ENCODE measurements around the gene TTC33. TPM values are rescaled to one million over a fixed set of nuclear protein-coding genes. Genes with fewer than 3 reads are reported as not detected.
A peak's percentile ranks its signal among the peaks of the same experiment; 100 is the strongest.
"Not testable (repeated sequence)": the region's sequence is repeated elsewhere in the genome, so short reads cannot be mapped to it uniquely, and the experiment has no call there.

Gene TTC33
- total RNA-seq, 4 donors from 2014 or later: 20.2 to 49.0 (median 32.6) TPM

DNA sequence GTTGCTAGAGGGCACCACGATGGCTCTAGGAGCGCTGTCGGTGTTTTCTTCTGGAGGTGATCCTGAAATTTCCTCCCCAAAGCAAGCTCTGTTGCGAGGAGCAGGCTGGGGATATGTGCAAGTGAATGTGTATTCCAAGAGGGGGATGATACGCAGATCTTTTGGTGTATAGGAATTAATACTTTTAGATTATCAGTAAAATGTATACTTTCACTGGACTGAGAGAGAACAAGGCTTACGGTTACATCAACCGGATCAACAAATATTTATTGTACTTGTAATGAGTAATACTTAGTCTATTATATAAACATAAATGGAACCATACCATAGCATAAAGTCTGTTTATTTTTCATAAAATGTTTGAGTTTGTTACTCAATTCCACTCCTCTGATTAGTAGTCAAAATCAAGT is 43.0 kb upstream of the TTC33 start:
- peaks cover 19 to 21% of the 10 kb centered on the region in 2 donors for H3K4me1 ChIP-seq
- intact Hi-C loops (cut with DNase I; ENCODE audit: low total_unique reads): loop anchor here (1.0 kb wide), 2 partner anchors 36 to 44 kb away; partner anchors contain the start of genes RPL37 and TTC33
- in situ Hi-C loops (cut with MboI; ENCODE audit: low sequenced_read_pairs in 4 of 4): no loop called here
- H3K36me3 ChIP-seq: no peaks in the 10 kb centered on the region
- no peak for ATAC-seq
- peak overlapping the region; percentile 89 to 99 (median 98) for H3K27ac ChIP-seq
- no peaks in the 10 kb centered on the region for H3K27me3 ChIP-seq
- peak overlapping the region; percentile 91 to 100 (median 99) for H3K4me3 ChIP-seq
- H3K9me3 ChIP-seq: no peaks in the 10 kb centered on the region
- TF ChIP-seq, protein P1, sequence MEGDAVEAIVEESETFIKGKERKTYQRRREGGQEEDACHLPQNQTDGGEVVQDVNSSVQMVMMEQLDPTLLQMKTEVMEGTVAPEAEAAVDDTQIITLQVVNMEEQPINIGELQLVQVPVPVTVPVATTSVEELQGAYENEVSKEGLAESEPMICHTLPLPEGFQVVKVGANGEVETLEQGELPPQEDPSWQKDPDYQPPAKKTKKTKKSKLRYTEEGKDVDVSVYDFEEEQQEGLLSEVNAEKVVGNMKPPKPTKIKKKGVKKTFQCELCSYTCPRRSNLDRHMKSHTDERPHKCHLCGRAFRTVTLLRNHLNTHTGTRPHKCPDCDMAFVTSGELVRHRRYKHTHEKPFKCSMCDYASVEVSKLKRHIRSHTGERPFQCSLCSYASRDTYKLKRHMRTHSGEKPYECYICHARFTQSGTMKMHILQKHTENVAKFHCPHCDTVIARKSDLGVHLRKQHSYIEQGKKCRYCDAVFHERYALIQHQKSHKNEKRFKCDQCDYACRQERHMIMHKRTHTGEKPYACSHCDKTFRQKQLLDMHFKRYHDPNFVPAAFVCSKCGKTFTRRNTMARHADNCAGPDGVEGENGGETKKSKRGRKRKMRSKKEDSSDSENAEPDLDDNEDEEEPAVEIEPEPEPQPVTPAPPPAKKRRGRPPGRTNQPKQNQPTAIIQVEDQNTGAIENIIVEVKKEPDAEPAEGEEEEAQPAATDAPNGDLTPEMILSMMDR (IDR thresholded peaks at IDR 0.05 in 4 of 5, conservative IDR thresholded peaks at IDR 0.05 in 1 of 5): no peak
- TF ChIP-seq POLR2A (IDR thresholded peaks at IDR 0.05): no peak
- DNase-seq: no peak

DNA sequence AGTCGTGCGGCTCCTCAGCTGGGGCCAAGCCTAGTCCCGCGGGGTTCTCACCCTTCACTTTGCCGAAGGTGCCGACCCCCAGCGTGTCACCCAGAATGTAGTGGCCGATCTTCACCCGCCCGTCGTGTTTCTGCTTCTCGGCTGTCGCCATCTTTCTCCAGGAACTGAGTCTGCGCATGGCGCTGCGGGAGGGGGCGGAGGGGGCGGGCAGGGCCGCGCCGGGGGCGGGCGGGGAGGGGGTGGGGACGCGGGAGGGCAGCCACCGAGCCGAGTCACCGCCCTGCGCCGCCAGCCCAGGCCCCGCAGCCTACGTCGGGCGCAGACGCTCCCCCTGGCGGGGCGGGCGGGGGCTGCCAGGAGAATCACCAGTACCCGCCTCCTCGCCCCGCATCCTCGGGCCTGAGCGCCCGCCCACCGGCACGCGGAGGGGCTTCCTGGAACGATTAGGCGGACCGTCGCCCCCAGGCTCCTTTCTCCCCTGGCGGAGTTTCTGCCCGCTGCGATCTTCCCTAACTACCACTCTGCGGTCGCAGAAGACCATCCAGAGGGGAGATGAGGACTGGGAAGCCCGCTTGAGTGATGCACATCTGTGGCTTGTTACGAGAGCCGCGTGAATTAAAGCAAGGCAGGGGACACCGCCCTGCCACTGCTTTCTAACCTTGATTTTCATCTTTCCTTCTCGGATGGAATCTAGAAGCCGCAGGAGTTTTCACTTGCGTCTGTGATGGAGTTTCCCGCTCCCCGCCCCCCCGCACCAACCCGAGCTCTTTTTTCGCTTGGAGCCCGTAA is 42.4 kb upstream of the TTC33 start, which contains the start of gene PRKAA1:
Gene PRKAA1 (minus strand): TSS at position 363 of the 789 bp plus-strand sequence. CDS start 185 bp downstream, at position 178.
- DNase-seq (peak; percentile 74 to 86), ATAC-seq (peak; percentile 85 to 86)
- TF ChIP-seq, protein P1 (IDR thresholded peaks at IDR 0.05 in 4 of 5, conservative IDR thresholded peaks at IDR 0.05 in 1 of 5): peak; percentile 27 to 86 (median 68)
- peak; percentile 41 to 57 for TF ChIP-seq POLR2A (IDR thresholded peaks at IDR 0.05)
- Histone ChIP-seq H3K4me3 (peak within 1 kb of the TSS; percentile 91 to 100 (median 99)), H3K4me1 (peaks cover 19 to 21% of the 10 kb centered on the region in 2 donors), H3K9me3 (no peaks in the 10 kb centered on the region), H3K27me3 (no peaks in the 10 kb centered on the region), H3K27ac (peak within 1 kb of the TSS; percentile 89 to 99 (median 98)), H3K36me3 (no peaks in the 10 kb centered on the region)
- intact Hi-C loops (cut with DNase I; ENCODE audit: low total_unique reads): loop anchor here (1.0 kb wide), 2 partner anchors 37 to 43 kb away; partner anchors contain the start of genes RPL37 and TTC33
- in situ Hi-C loops (cut with MboI; ENCODE audit: low sequenced_read_pairs in 4 of 4): no loop called here

DNA sequence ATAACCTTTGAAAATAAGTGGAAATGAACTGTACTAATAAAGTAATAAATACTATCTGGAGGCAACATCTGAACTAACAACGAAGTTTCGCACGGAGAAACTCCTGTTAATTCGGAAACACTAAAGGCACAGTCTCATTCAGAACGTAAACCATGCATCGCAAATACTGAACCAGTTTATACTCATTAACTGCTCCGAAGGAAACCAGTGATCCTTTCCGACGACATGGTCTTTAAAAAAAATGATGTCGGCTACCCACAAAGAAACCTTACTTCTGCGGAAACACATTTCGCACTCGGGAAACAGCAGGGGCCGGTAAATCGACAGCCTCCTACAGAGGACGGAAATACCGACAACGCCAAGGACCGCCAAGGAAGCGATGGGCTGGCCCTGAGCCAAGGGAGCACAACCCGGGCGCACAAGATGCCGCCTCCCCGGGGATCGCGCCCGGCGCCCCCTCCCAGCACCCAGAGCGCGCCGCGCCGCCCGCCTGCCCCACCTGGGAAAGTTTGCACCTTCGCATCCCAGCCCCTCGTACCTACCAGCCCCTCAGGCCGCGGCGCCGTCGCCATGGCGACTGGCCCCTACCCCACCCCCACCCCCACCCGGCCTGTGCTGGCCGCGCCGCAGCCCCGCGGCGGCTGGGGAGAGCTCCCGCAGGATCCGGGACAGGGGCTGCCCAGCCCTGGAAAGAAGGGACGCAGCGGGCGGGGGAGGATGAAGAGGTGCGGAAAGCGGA is 41.7 kb upstream of the TTC33 start:
- in situ Hi-C loops (cut with MboI; ENCODE audit: low sequenced_read_pairs in 4 of 4): no loop called here
- no peak for TF ChIP-seq POLR2A (IDR thresholded peaks at IDR 0.05)
- intact Hi-C loops (cut with DNase I; ENCODE audit: low total_unique reads): loop anchor here (1.0 kb wide), 2 partner anchors 38 to 42 kb away; partner anchors contain the start of genes RPL37 and TTC33
- peaks cover 19 to 24% of the 10 kb centered on the region in 2 donors for H3K4me1 ChIP-seq
- peak; percentile 57 to 59 for ATAC-seq
- DNase-seq: peak; percentile 25 to 47
- no peaks in the 10 kb centered on the region for H3K27me3 ChIP-seq
- peak overlapping the region; percentile 89 to 99 (median 98) for H3K27ac ChIP-seq
- H3K36me3 ChIP-seq: no peaks in the 10 kb centered on the region
- H3K4me3 ChIP-seq: peak overlapping the region; percentile 91 to 100 (median 99)
- H3K9me3 ChIP-seq: no peaks in the 10 kb centered on the region

DNA sequence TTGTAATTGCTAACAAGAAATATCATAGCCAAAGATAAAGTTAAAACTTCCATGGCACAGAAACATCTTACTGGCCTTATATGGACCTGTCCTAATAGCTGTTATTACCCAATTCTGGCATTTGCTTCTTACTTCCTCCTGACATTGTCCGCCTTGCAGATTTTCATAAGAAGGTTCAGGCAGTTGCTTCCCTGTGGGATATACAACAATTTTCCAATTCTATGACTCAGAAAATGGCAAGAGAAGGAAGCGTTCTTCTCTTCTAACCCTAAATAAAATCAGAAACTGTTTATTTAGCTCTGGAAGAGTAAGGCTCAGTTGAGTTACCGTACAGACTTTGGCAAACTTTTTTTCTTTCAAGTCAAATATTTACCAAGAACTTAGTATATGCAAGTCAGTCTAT is 40.7 kb upstream of the TTC33 start:
- in situ Hi-C loops (cut with MboI; ENCODE audit: low sequenced_read_pairs in 4 of 4): no loop called here
- H3K4me3 ChIP-seq: peak overlapping the region; percentile 91 to 100 (median 99)
- ATAC-seq (peak; percentile 40 to 64), DNase-seq (no peak)
- H3K36me3 ChIP-seq: no peaks in the 10 kb centered on the region
- H3K9me3 ChIP-seq: no peaks in the 10 kb centered on the region
- peak overlapping the region; percentile 89 to 99 (median 98) for H3K27ac ChIP-seq
- no peaks in the 10 kb centered on the region for H3K27me3 ChIP-seq
- intact Hi-C loops (cut with DNase I; ENCODE audit: low total_unique reads): no loop called here
- peaks cover 28 to 32% of the 10 kb centered on the region in 2 donors for H3K4me1 ChIP-seq
- TF ChIP-seq, protein P1 (IDR thresholded peaks at IDR 0.05 in 4 of 5, conservative IDR thresholded peaks at IDR 0.05 in 1 of 5): no peak
- no peak for TF ChIP-seq POLR2A (IDR thresholded peaks at IDR 0.05)

DNA sequence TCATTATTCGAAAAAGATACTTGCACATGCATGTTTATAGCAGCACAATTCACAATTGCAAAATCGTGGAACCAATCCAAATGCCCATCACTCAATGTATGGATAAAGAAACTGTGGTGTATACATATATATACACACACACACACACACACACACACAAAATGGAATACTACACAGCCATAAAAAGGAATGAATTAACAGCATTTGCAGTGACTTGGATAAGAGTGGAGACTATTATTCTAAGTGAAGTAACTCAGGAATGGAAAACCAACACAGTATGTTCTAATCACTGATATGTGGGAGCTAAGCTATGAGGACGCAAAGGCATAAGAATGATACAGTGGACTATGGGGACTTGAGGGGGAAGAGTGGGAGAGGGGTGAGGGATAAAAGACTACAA is 39.1 kb upstream of the TTC33 start:
- intact Hi-C loops (cut with DNase I; ENCODE audit: low total_unique reads); in situ Hi-C loops (cut with MboI; ENCODE audit: low sequenced_read_pairs in 4 of 4); ATAC-seq; H3K36me3 ChIP-seq; H3K9me3 ChIP-seq; DNase-seq; H3K4me3 ChIP-seq; H3K27ac ChIP-seq; H3K27me3 ChIP-seq: not testable (repeated sequence)
- peaks cover 38 to 42% of the 10 kb centered on the region in 2 donors for H3K4me1 ChIP-seq

DNA sequence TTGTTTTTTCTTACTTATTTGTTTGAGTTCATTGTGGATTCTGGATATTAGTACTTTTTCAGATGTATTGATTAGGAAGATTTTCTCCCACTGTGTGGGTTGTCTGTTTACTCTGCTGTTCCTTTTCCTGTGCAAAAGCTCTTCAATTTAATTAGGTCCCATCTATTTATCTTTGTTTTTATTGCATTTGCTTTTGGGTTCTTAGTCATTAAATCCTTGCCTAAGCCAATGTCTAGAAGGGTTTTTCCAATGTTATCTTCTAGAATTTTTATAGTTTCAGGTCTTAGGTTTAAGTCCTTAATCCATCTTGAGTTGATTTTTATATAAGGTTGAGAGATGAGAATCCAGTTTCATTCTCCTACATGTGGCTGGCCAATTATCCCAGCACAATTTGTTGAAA is 38.6 kb upstream of the TTC33 start:
- H3K27ac ChIP-seq; H3K36me3 ChIP-seq; intact Hi-C loops (cut with DNase I; ENCODE audit: low total_unique reads); ATAC-seq; H3K9me3 ChIP-seq; in situ Hi-C loops (cut with MboI; ENCODE audit: low sequenced_read_pairs in 4 of 4); DNase-seq; H3K27me3 ChIP-seq; H3K4me3 ChIP-seq: not testable (repeated sequence)
- H3K4me1 ChIP-seq: peaks cover 38 to 41% of the 10 kb centered on the region in 2 donors

DNA sequence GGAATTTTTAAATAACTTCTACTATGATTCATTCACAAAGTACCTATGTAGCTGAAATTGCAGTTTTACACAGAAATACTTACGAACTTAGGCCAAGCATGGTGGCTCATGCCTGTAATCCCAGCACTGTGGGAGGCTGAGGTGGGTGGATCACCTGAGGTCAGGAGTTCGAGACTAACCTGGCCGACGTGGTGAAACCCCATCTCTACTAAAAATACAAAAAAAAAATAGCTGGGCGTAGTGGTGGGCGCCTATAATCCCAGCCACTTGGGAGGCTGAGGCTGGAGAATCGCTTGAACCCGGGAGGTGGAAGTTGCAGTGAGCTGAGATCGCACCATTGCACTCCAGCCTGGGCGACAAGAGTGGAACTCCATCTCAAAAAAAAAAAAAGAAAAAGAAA is 36.9 kb upstream of the TTC33 start:
- intact Hi-C loops (cut with DNase I; ENCODE audit: low total_unique reads): not testable (repeated sequence)

More for the DNA sequence above, 36.9 kb upstream of the TTC33 start:
- H3K9me3 ChIP-seq; H3K36me3 ChIP-seq; in situ Hi-C loops (cut with MboI; ENCODE audit: low sequenced_read_pairs in 4 of 4); H3K27ac ChIP-seq; ATAC-seq; H3K4me3 ChIP-seq; DNase-seq; H3K27me3 ChIP-seq: not testable (repeated sequence)
- peaks cover 38 to 43% of the 10 kb centered on the region in 2 donors for H3K4me1 ChIP-seq
